Ishikawa (cell line): ENCODE data around the gene TSHZ3.

Experiments
- CEBPB ChIP-seq: IDR thresholded peaks from 2 replicates; pipeline ENCODE4 v1.6.1; 2012
- CREB1 ChIP-seq: IDR thresholded peaks from 2 replicates; pipeline ENCODE4 v1.6.1; 2012; ENCODE audit warnings: low read depth
- EGR1 ChIP-seq: IDR thresholded peaks from 2 replicates; pipeline ENCODE4 v1.6.1; 2012
- EP300 ChIP-seq: IDR thresholded peaks from 2 replicates; pipeline ENCODE4 v1.6.1; 2012; ENCODE audit warnings: borderline replicate concordance
- FOXM1 ChIP-seq: IDR thresholded peaks from 2 replicates; pipeline ENCODE4 v1.6.1; 2012; ENCODE audit warnings: low read depth, borderline replicate concordance
- NFIC ChIP-seq: IDR thresholded peaks from 2 replicates; pipeline ENCODE4 v1.6.1; 2012
- RAD21 ChIP-seq: IDR thresholded peaks from 2 replicates; pipeline ENCODE4 v1.6.1; 2012; ENCODE audit warnings: low read depth
- TAF1 ChIP-seq: IDR thresholded peaks from 2 replicates; pipeline ENCODE4 v1.6.1; 2012; ENCODE audit warnings: low read depth, mild to moderate bottlenecking
- TCF12 ChIP-seq: IDR thresholded peaks from 2 replicates; pipeline ENCODE4 v1.6.1; 2012; ENCODE audit warnings: low read depth
- TEAD4 ChIP-seq: IDR thresholded peaks from 2 replicates; pipeline ENCODE4 v1.6.1; 2012
- YY1 ChIP-seq: IDR thresholded peaks from 2 replicates; pipeline ENCODE4 v1.6.1; 2012; ENCODE audit warnings: low read depth
- ZBTB7A ChIP-seq: IDR thresholded peaks from 2 replicates; pipeline ENCODE4 v1.6.1; 2012; ENCODE audit warnings: low read depth
- TF ChIP-seq, protein P1 (sequence below): IDR thresholded peaks from 2 replicates; pipeline ENCODE4 v1.6.1; 2012
- TF ChIP-seq, protein P2 (sequence below): IDR thresholded peaks from 2 replicates; pipeline ENCODE4 v1.6.1; 2012
- TF ChIP-seq, protein P3 (sequence below): IDR thresholded peaks from 2 replicates; pipeline ENCODE4 v1.6.1; 2012; ENCODE audit warnings: low read depth, mild to moderate bottlenecking

TSHZ3 gene

DNA sequence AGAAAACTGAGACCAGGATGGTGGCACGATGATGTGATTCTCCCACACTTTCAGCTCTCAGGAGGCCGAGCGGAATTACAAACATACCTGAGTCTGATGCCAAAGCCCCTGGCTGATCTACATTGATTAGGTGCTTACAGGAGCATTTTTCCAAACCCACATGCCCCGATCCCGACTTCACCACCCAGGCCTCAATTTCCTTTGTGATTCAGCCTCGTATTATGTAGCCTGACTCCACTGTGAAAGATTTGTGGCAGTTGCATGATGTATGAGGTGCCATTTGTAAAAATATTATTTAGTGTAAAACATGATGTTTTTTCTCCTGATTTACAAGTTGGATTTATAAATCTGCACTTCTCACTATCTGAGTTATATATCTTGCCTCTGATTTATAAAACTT is 118.0 kb downstream of the TSHZ3 start:
- no peak for TF ChIP-seq EP300
- TF ChIP-seq TCF12: no peak
- TF ChIP-seq, protein P1, sequence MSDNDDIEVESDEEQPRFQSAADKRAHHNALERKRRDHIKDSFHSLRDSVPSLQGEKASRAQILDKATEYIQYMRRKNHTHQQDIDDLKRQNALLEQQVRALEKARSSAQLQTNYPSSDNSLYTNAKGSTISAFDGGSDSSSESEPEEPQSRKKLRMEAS: no peak
- no peak for TF ChIP-seq RAD21
- TF ChIP-seq FOXM1: no peak
- TF ChIP-seq EGR1: no peak
- no peak for TF ChIP-seq CEBPB
- no peak for TF ChIP-seq YY1
- no peak for TF ChIP-seq ZBTB7A
- TF ChIP-seq, protein P2, sequence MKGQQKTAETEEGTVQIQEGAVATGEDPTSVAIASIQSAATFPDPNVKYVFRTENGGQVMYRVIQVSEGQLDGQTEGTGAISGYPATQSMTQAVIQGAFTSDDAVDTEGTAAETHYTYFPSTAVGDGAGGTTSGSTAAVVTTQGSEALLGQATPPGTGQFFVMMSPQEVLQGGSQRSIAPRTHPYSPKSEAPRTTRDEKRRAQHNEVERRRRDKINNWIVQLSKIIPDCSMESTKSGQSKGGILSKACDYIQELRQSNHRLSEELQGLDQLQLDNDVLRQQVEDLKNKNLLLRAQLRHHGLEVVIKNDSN: no peak
- no peak for TF ChIP-seq CREB1

DNA sequence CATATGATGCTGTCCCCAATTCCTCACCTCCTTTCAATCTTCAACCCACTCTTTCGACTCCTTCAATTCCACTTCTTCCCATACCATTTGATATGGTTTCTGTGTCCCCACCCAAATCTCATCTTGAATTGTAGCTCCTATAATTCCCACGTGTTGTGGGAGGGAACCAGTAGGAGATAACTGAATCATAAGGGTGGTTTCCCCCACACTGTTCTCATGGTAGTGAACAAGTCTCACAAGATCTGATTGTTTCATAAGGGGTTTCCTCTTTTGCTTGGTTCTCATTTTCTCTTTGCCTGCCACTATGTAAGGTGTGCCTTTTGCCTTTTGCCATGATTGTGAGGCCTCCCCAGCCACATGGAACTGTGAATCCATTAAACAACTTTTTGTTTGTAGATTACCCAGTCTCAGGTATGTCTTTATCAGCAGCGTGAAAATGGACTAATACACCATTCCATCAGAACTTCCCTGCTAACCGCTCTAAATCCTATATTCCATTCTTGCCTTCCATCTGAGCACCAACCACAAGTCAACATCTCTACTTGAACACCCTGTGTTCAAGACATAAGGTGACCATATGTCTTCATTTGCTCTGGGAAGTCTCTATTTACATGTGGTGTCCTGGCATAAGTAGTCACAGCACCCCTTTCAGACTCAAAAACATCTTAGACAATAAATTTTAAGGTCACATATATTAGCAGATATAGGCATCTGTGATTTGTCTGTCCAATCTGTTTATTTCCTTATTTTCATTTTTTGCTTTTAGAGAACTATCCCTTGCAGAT is 122.9 kb downstream of the TSHZ3 start:
- TF ChIP-seq EP300 (no peak), FOXM1 (no peak), TCF12 (no peak), TEAD4 (no peak), YY1 (no peak), CEBPB (no peak), EGR1 (no peak), RAD21 (no peak), ZBTB7A (no peak), CREB1 (no peak), NFIC (no peak), TAF1 (no peak)
- TF ChIP-seq, protein P1: no peak
- TF ChIP-seq, protein P3, sequence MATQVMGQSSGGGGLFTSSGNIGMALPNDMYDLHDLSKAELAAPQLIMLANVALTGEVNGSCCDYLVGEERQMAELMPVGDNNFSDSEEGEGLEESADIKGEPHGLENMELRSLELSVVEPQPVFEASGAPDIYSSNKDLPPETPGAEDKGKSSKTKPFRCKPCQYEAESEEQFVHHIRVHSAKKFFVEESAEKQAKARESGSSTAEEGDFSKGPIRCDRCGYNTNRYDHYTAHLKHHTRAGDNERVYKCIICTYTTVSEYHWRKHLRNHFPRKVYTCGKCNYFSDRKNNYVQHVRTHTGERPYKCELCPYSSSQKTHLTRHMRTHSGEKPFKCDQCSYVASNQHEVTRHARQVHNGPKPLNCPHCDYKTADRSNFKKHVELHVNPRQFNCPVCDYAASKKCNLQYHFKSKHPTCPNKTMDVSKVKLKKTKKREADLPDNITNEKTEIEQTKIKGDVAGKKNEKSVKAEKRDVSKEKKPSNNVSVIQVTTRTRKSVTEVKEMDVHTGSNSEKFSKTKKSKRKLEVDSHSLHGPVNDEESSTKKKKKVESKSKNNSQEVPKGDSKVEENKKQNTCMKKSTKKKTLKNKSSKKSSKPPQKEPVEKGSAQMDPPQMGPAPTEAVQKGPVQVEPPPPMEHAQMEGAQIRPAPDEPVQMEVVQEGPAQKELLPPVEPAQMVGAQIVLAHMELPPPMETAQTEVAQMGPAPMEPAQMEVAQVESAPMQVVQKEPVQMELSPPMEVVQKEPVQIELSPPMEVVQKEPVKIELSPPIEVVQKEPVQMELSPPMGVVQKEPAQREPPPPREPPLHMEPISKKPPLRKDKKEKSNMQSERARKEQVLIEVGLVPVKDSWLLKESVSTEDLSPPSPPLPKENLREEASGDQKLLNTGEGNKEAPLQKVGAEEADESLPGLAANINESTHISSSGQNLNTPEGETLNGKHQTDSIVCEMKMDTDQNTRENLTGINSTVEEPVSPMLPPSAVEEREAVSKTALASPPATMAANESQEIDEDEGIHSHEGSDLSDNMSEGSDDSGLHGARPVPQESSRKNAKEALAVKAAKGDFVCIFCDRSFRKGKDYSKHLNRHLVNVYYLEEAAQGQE: no peak
- TF ChIP-seq, protein P2: no peak
